Stomach (tissue), 4 donors: ENCODE data around the gene PRXL2A.

Experiments used
- EP300 ChIP-seq: sonication (generic); formaldehyde crosslinking; IDR thresholded peaks from one replicate; pipeline ENCODE4 v1.6.1; 2017; ENCODE audit warnings: antibody characterized with exemption
- POLR2A ChIP-seq, 4 donors: fragments of 450-650 bp; IDR thresholded peaks; one replicate each; pipeline ENCODE4 v1.6.1; 2016; ENCODE audit warnings: antibody characterized with exemption in 4 of 4, control low read depth in 2 of 4, mild to moderate bottlenecking in 1 of 4, moderate library complexity in 1 of 4
- TF ChIP-seq, protein P1 (sequence below), 7 experiments: fragments of 450-650 bp in 4 of 7; fragments of 200-600 bp in 3 of 7; sonication (generic) in 3 of 7; IDR thresholded peaks; one replicate each; pipeline ENCODE4 v1.5.1; 2016 to 2019; ENCODE audit warnings: antibody characterized with exemption in 7 of 7, control low read depth in 2 of 7, mild to moderate bottlenecking in 1 of 7

DNA sequence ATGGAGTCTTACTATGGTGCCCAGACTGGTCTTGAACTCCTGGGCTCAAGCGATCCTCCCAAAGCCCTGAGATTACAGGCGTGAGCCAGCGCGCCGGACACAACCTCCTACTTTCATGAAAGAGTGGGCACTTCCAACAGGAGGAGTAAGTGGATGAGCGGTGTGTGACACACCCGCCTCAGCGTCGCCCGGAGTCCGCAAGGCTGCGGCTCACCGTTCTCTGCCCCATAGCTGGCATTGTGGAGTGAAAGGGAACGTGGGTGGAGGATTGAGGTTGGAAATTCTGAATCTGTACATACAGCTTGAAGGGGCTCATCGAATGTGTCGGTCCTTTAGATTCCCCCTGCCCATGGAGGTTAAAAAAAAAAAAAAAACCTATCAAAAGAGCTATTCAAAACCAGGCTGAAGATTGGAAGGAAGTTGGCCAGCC, 524 bp upstream of the PRXL2A start:
- TF ChIP-seq POLR2A (IDR thresholded peaks at IDR 0.05) (no peak), EP300 (no peak)
- TF ChIP-seq, protein P1, sequence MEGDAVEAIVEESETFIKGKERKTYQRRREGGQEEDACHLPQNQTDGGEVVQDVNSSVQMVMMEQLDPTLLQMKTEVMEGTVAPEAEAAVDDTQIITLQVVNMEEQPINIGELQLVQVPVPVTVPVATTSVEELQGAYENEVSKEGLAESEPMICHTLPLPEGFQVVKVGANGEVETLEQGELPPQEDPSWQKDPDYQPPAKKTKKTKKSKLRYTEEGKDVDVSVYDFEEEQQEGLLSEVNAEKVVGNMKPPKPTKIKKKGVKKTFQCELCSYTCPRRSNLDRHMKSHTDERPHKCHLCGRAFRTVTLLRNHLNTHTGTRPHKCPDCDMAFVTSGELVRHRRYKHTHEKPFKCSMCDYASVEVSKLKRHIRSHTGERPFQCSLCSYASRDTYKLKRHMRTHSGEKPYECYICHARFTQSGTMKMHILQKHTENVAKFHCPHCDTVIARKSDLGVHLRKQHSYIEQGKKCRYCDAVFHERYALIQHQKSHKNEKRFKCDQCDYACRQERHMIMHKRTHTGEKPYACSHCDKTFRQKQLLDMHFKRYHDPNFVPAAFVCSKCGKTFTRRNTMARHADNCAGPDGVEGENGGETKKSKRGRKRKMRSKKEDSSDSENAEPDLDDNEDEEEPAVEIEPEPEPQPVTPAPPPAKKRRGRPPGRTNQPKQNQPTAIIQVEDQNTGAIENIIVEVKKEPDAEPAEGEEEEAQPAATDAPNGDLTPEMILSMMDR (IDR thresholded peaks at IDR 0.05): no peak
